GM21528 (cell line): ENCODE measurements around the gene EEF2K.
"Not testable (repeated sequence)": the region's sequence is repeated elsewhere in the genome, so short reads cannot be mapped to it uniquely, and the experiment has no call there.

ENCODE experiments used
- ATAC-seq: cut with Tn5 transposase; IDR thresholded peaks from one replicate; pipeline ENCODE4 v1.9.1; 2021; ENCODE audit warnings: mild to moderate bottlenecking, moderate library complexity; ENCODE audit not compliant: unreplicated experiment, low FRiP score

EEF2K gene

DNA sequence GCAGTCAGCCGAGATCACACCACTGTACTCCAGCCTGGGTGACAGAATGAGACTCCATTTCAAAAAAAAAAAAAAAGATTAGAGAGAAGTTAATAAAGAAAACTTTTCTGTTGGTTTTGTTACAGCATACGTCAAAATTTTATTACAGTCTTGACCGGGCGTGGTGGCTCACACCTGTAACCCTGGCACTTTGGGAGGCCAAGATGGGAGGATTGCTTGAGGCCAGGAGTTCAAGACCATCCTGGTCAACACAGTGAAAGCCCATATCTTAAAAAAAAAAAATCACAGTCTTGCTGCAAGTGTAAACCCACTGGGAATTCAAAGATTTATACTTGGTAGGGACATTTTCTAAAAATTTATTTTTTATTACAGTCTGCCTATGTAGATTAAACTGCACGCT is 84.9 kb downstream of the EEF2K start:
- no peak for ATAC-seq

GRCh38 chr16:22291860-22292318 is 85.8 kb downstream of the EEF2K start:
- no peak for ATAC-seq

DNA sequence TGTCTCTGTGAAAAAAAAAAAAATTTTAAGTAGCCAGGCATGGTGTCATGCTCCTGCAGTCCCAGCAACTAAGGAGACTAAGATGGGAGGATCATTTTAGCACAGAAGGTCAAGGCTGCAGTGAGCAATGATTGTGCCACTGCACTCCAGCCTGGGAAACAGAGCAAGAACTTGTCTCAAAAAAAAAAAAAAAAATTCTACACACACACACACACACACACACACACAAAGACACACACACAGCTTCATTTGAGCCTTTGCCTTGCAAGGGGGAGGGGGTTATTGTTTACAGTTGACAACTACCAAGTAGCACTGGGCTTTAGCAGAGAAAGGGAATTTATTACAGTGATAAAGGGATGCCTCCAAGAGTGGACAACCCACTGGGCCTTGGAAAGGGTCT is 86.2 kb downstream of the EEF2K start:
- ATAC-seq, result no peak

- no peak for ATAC-seq
Measured at GRCh38 chr16:22293137-22294106, 87.3 kb downstream of the EEF2K start.

- ATAC-seq, result peak; percentile 5
Measured at GRCh38 chr16:22296225-22297113, 90.4 kb downstream of the EEF2K start.

DNA sequence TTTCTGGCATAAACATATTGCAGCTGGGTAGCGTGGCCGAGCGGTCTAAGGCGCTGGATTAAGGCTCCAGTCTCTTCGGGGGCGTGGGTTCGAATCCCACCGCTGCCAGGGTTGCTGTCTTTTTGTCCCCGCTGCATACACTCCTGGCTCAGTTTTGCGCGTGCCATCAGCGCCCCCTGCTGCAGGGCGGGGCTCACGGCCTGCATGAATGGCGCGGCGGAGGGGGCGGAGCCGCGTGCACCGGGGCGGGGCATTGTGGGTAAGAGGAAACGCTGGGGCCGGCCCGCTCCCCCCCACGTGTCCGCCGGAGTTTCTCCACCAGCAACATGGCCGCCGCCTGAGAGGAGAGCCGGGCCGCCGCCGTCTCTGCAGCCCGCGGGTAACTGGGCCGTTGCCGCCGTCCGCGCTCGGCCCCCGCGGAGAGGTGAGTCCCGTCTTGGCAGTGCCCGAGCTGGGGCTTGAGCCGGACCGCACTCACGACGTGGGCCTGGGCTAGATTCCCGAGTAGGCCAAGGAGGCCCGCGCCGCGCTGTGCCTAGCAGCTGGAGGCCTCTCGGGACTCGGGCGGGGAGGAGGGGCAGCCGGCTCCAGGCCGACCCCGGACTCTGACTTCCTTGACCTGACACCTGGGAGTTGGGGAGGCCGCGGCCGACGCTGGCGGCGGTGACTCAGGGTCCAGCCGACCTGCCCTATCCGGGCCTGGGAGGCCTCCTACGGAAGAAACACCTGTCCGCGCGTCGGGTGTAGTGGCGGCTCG is 91.2 kb downstream of the EEF2K start, which contains the start of gene POLR3E:
Gene POLR3E, plus strand, starts transcription at position 296 of the 757 bp plus-strand sequence. CDS start 5,560 bp downstream, outside the sequence.
- peak; percentile 85 for ATAC-seq

GRCh38 chr16:22297871-22298733 is 92.0 kb downstream of the EEF2K start:
- ATAC-seq, result peak; percentile 36

GRCh38 chr16:22299036-22299435 is 93.0 kb downstream of the EEF2K start:
- no peak for ATAC-seq

DNA sequence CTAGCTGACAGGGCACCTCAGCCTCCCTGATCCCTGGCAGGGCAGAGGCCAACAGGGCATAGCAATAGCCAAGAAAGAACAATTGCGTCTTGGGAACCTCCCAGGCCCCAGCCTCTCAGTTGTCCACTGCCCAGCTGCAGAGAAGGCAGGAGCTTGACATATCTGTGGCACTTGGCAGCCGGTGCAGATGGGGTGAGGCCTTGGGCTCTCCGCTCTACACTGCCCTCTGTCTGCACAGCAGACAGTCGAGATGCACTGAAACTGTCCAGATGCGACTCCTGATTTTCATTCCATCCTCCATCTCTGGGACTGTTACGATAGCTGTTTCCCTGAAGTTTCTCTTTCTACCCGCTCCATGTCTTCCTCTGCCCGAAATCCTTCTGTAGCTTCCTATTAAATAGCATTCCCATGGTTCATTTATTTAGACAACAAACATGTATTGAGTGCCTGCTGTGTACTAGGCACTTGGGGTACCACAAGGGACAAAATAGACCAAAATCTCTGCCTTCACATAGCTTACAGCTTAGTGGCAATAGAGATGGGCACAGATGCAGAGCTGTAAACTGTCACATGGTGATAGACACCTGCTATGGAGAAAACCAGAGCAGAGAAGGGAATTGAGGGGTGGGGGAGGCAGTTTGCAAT is 94.5 kb downstream of the EEF2K start:
- no peak for ATAC-seq

GRCh38 chr16:22301423-22301822 is 95.3 kb downstream of the EEF2K start:
- ATAC-seq, result not testable (repeated sequence)

DNA sequence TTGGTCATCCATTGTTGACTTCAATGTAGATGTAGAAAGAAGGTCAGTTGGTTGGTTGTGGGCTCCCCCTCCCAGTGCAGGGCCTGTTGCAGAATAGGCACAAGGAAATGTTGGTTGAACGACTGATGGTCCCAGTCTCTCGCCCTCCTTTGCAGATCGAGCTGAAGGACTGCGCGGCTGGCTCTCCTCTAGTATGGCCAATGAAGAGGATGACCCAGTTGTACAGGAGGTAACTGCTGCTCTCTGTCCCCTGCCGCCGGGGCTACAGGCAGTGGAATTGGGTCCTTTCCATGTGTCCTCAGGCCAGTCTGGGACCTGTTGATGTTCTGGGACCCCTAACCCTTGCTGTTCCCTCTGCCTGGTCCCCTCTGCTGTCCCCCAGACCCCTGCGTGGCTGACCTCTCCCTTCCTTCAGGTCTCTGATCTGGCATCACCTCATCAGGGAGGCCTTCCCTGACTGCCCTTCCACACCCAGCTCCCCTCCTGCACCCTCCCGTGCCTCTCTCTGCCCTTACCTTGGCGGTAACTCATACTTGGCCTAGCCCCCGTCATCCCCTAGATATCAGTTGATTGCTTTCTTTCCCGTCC is 96.8 kb downstream of the EEF2K start:
- no peak for ATAC-seq

- ATAC-seq, result no peak
Measured at GRCh38 chr16:22304411-22304810, 98.3 kb downstream of the EEF2K start.

GRCh38 chr16:22306788-22307187 is 100.7 kb downstream of the EEF2K start:
- ATAC-seq, result no peak

GRCh38 chr16:22307838-22308237 is 101.8 kb downstream of the EEF2K start:
- no peak for ATAC-seq

DNA sequence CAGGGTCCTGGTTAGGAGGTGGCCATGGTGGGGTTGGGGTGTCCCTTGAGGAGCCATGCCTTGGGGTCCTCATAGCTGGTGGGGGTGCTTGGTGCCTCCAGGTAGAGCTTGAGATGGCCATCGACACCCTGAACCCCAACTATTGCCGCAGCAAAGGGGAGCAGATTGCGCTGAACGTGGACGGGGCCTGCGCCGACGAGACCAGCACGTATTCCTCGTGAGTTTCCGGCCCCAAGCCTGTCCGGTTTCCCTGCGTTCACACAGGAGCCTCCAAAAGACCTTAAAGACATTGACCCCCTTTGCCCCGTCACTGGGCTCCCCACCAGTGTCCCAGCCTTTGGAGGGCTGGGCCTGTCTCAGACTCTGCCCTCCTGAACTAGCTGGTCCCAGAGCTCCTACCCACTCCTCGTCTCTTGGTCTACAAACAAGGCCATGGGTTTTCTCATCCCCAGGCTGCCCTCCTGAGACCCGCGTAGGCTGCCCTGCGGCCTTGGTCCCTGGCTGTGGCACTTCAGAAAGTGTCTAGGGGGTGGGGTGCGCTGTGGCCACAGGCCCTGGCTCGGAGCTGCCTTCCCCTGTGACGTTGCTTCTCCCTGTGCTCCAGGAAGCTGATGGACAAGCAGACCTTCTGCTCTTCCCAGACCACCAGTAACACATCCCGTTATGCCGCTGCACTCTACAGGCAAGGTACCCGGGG is 102.9 kb downstream of the EEF2K start:
- ATAC-seq, result no peak

- no peak for ATAC-seq
Measured at GRCh38 chr16:22311520-22311919, 105.4 kb downstream of the EEF2K start.

GRCh38 chr16:22312897-22313781 is 107.1 kb downstream of the EEF2K start:
- no peak for ATAC-seq
